Aorta (tissue), 5 donors: ENCODE data around the gene MAVS. TPM values are rescaled to one million over a fixed set of nuclear protein-coding genes. Genes with fewer than 3 reads are reported as not detected.

Experiments
- ATAC-seq: fragments of 200-7000 bp; cut with Tn5 transposase; one replicate; pipeline ENCODE4 v1.9.1; 2022; ENCODE audit warnings: moderate library complexity; ENCODE audit not compliant: low FRiP score
- DNase-seq, 2 donors: peaks; one replicate each; pipeline ENCODE4 v3.0.0-alpha.2; 2020
- H3K27ac ChIP-seq, 2 donors: one replicate each; pipeline ENCODE4 v1.5.1; 2013; ENCODE audit warnings: low read length in 2 of 2, mild to moderate bottlenecking in 2 of 2, moderate library complexity in 2 of 2, control low read depth in 1 of 2, inconsistent platforms in 1 of 2, low read depth in 1 of 2
- H3K27me3 ChIP-seq, 2 donors: one replicate each; pipeline ENCODE4 v1.6.1; 2013; ENCODE audit warnings: control low read depth in 1 of 2, low read length in 1 of 2, mild to moderate bottlenecking in 1 of 2, moderate library complexity in 1 of 2; ENCODE audit not compliant: insufficient read depth in 2 of 2, control insufficient read depth in 1 of 2
- H3K36me3 ChIP-seq, 2 donors: one replicate each; pipeline ENCODE4 v1.6.1; 2013; ENCODE audit warnings: control low read depth in 1 of 2, low read length in 1 of 2, mild to moderate bottlenecking in 1 of 2; ENCODE audit not compliant: insufficient read depth in 2 of 2, control insufficient read depth in 1 of 2
- H3K4me1 ChIP-seq, 2 donors: one replicate each; pipeline ENCODE4 v1.6.1; 2013; ENCODE audit warnings: low read length in 2 of 2, control low read depth in 1 of 2, mild to moderate bottlenecking in 1 of 2, moderate library complexity in 1 of 2; ENCODE audit not compliant: insufficient read depth in 2 of 2, control insufficient read depth in 1 of 2
- H3K4me3 ChIP-seq, 2 donors: one replicate each; pipeline ENCODE4 v1.5.1; 2013; ENCODE audit warnings: low read length in 2 of 2, control low read depth in 1 of 2, mild to moderate bottlenecking in 1 of 2
- H3K9me3 ChIP-seq: one replicate; pipeline ENCODE4 v1.6.1; 2013; ENCODE audit warnings: mild to moderate bottlenecking, low read length; ENCODE audit not compliant: control insufficient read depth
- WGBS, 2 donors: extraction: QIAGEN DNeasy Blood & Tissue Kit; methylation state at CpG; one replicate each; pipeline ENCODE4 v1.1.7; 2013; 5-methylcytosine and 5-hydroxymethylcytosine counted together
- intact Hi-C, 2 donors: fragments of 100-400 bp; cut with DNase I; formaldehyde crosslinking; loops; one replicate each; pipeline versions ENCODE4 v1.14.2 to v1.15.0; 2022
- polyA plus RNA-seq, 2 donors: library from polyadenylated mRNA; stranded (reverse); fragments of 200-250 nt; gene quantifications; one replicate each; pipeline ENCODE4 v1.2.3, GENCODE V29; 2013
- total RNA-seq, 2 donors: library from RNA; stranded (reverse); fragmentation: NEBNext Ultra II Directional; extraction: Animal tissue kit (Norgen Biotek cat#: 25700); gene quantifications; one replicate each; pipeline ENCODE4 v1.2.1, GENCODE V29; 2021
- donor health status: healthy with polysubstance abuse.
- donor health status: Bipolar disorder and iron deficiency.
- donor health status: DM: no; HTN: no; CAD: no.
- donor health status: DM: no; HTN: no; CAD: no.
- donor health status: DM: yes; HTN: yes; CAD: no.

The MAVS gene
- total and polyA plus RNA-seq, 4 donors: 11.1 to 36.1 (median 24.0) TPM

DNA sequence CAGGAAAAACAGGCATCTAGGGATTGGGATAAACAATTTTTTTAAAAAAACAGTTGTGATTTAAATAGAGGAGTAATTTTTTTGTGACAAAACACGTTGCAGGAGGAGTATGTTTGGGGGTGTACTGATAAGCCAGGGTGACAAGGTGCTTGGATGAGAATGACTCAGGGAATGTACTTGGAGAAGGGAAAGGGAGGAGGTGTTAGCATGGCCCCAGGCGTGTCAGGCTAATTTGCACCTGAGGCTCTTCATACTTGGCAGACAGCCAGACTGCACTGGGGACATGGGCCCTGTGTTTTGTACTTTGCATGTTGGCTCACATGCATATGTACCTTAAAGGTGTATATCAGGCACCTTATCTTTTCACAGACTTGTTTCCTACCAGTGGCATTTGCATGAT is 65.3 kb downstream of the MAVS start:
- H3K9me3 ChIP-seq: no peaks in the 10 kb centered on the region
- no peak overlapping the region for H3K27ac ChIP-seq
- peaks cover 2 to 3% of the 10 kb centered on the region in 2 donors for H3K36me3 ChIP-seq
- intact Hi-C loops: no loop called here
- no peak overlapping the region for H3K4me3 ChIP-seq
- peaks cover 0 to 7% of the 10 kb centered on the region in 2 donors for H3K4me1 ChIP-seq
- ATAC-seq (no peak), DNase-seq (no peak)
- H3K27me3 ChIP-seq: no peaks in the 10 kb centered on the region
- WGBS, 2 donors: 68 to 71% methylated on average over 2 of the region's 2 CpGs

DNA sequence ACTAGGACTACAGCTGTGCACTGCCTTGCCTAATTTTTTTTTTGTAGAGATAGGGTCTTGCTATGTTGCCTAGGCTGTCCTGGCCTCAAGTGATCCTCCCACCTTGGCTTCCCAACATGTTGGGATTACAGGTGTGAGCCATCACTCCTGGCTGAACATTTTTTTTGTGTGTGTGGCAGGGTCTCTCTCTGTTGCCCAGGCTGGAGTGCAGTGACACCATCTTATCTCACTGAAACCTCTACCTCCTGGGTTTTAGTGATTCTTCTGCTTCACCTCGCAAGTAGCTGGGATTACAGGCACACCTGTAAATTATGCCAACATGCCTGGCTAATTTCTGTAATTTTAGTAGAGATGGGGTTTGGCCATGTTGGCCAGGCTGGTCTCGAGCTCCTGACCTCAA is 67.8 kb downstream of the MAVS start:
- Histone ChIP-seq H3K27me3 (no peaks in the 10 kb centered on the region), H3K9me3 (no peaks in the 10 kb centered on the region), H3K4me1 (no peaks in the 10 kb centered on the region), H3K4me3 (no peak overlapping the region), H3K36me3 (peaks cover 0 to 3% of the 10 kb centered on the region in 2 donors), H3K27ac (no peak overlapping the region)
- intact Hi-C loops: no loop called here
- ATAC-seq (no peak), DNase-seq (peak in 1 of 2 donors; percentile 22)
- 94 to 95% methylated on average over 2 of the region's 2 CpGs for WGBS, 2 donors

DNA sequence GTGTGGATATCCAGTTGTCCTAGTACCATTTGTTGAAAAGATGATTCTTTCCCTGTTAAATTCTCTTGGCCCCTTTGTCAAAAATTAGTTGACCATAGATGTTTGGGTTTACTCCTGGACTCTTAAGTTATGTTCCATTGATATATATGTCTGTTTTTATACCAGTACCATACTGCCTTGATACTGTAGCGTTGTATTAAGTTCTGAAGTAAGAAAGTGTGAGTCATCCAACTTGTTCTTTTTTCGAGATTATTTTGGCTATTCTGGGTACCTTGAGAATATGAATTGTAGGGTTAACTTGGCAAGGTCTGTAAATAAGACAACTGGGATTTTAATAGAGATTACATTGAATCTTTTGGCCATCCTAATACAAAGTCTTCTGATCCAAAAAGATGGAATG is 69.1 kb downstream of the MAVS start:
- H3K27ac ChIP-seq: no peak overlapping the region
- H3K4me1 ChIP-seq: no peaks in the 10 kb centered on the region
- no peaks in the 10 kb centered on the region for H3K27me3 ChIP-seq
- WGBS, 2 donors: 13 to 27% methylated on average over 2 of the region's 2 CpGs
- ATAC-seq: no peak
- no peak for DNase-seq
- H3K4me3 ChIP-seq: no peak overlapping the region
- H3K9me3 ChIP-seq: no peaks in the 10 kb centered on the region
- H3K36me3 ChIP-seq: peaks cover 0 to 3% of the 10 kb centered on the region in 2 donors
- intact Hi-C loops: no loop called here

DNA sequence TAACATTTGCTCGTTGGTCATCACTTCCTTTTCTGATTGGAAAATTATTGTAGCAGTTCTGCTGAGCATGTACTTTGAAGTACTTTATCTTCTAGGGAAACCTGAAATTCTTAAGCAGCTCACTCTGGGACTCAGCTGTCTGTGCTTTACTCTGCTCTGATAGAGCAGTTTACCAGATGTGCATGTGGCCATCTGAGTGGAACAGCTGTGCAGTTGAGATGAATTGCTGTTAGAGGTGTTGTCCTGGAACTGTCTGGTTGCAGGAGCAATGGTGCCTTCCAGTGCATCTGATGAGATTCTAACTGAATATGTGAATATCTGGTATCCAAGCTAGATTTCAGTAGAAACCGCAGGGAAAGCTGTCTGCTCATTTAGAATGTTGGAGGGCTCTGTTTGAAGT is 69.7 kb downstream of the MAVS start:
- WGBS, 2 donors: 62 to 68% methylated on average over 2 of the region's 2 CpGs
- Histone ChIP-seq H3K4me3 (no peak overlapping the region), H3K9me3 (no peaks in the 10 kb centered on the region), H3K27me3 (no peaks in the 10 kb centered on the region), H3K27ac (no peak overlapping the region), H3K4me1 (no peaks in the 10 kb centered on the region), H3K36me3 (peaks cover 0 to 3% of the 10 kb centered on the region in 2 donors)
- intact Hi-C loops: no loop called here
- DNase-seq: no peak
- ATAC-seq: no peak

DNA sequence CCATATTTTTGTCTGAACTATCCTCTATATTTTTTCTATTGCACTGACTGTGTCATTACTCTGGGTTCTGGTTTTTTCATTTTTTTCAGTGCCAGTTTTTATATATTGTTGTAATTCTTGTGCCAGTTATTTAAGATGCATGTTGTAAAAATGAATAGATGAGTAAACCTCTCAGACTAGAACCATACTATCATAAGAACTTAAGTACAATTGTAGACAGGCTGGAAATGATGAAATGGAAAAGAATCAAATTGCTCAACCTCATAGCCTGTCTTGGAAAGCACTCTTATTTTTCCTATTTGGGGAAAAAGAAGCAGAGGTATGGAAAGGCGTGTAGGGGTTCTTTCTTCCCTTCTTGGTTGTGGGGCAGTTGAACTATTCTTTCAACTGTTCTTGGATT is 72.7 kb downstream of the MAVS start:
- no peak overlapping the region for H3K27ac ChIP-seq
- ATAC-seq (no peak), DNase-seq (no peak)
- H3K27me3 ChIP-seq: no peaks in the 10 kb centered on the region
- WGBS, 2 donors: 44 to 47% methylated on average over 1 of the region's 1 CpG
- intact Hi-C loops: no loop called here
- H3K9me3 ChIP-seq: no peaks in the 10 kb centered on the region
- no peaks in the 10 kb centered on the region for H3K36me3 ChIP-seq
- no peaks in the 10 kb centered on the region for H3K4me1 ChIP-seq
- no peak overlapping the region for H3K4me3 ChIP-seq

DNA sequence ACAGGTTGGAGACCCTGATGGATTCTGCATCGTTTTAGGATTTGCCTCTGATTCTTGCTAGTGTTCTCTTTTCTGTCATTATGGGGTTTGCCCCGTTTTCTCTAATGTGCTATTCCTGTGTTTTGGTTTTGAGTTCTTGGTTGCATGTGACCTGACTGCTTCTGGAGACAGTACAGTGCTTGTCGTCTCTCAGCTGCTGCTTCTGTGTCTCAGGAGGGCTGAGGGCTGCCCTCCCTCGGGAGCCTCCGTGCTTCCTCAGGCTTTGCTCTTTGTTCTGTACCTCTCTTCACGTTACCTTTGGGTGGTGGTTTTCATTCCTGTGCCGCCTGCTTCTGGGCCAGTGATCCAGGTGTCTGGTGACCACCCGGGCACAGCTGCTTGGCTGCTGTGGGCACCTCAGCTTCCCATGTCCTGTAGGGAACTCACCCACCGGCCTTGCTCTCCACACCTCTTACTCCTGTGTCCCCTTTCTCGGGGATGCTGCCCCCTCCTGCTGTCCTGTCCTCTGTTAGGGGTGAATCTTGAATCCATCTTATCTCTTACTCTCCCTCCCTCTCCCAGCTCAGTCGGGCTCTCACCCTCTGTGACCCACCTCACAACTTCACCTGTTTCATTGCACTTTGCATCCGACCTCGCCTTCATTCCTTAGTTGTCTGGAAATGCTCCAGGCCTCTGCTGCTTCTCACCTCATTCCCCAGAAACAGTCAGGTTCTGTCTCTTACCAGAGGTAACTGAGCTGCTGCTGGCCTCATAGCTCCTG is 75.8 kb downstream of the MAVS start:
- H3K27ac ChIP-seq: no peak overlapping the region
- WGBS, 2 donors: 74 to 76% methylated on average over 13 of the region's 13 CpGs
- intact Hi-C loops: no loop called here

DNA sequence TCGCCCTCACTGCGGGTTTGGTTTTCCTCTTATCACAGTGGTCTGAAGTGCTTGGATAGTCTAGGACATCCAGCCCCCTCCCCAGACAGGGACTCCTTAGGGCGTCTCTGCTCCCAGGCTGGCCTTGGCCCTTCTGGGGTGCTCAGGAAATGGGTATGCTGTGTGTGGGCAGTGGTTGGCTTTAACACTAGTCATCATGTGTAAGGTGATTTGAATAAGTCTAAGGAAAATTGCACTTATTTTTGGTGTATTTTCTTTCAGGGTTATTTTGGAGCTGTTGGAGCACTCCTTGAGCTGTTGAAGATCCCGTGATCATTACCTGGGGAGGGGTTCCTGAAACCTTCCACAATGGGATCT is 76.3 kb downstream of the MAVS start:
- H3K4me3 ChIP-seq: no peak overlapping the region
- H3K36me3 ChIP-seq: peaks cover 0 to 2% of the 10 kb centered on the region in 2 donors
- WGBS, 2 donors: 78 to 83% methylated on average over 4 of the region's 4 CpGs

More for the DNA sequence above, 75.8 kb downstream of the MAVS start:
- Histone ChIP-seq H3K36me3 (peaks cover 0 to 2% of the 10 kb centered on the region in 2 donors), H3K27me3 (no peaks in the 10 kb centered on the region), H3K4me1 (no peaks in the 10 kb centered on the region), H3K4me3 (no peak overlapping the region), H3K9me3 (no peaks in the 10 kb centered on the region)
- ATAC-seq (no peak), DNase-seq (peak in 1 of 2 donors; percentile 30)

DNA sequence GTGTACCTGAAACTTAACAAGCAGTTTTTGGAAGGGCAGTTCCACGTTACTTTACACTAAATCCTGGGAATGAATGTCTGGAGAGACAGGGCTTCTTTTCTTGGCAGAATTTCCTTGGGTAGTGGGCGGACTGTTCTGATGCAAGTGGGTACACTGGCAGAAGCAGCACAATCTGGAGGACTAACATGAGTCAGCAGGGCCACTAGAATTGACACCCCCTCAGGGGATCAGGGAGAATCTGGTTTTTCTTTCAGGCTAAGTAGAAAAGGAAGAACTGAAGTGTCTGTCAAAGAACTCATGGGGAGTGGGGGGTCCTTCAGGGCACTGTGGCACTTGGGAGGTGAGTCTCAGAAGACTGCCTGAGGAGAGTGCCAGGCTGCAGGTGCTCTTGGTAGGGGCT is 77.2 kb downstream of the MAVS start:
- no peaks in the 10 kb centered on the region for H3K4me1 ChIP-seq
- ATAC-seq: no peak

More for the DNA sequence above, 76.3 kb downstream of the MAVS start:
- Histone ChIP-seq H3K9me3 (no peaks in the 10 kb centered on the region), H3K27ac (no peak overlapping the region), H3K4me1 (no peaks in the 10 kb centered on the region), H3K27me3 (no peaks in the 10 kb centered on the region)
- intact Hi-C loops: no loop called here
- DNase-seq (peak in 1 of 2 donors; percentile 44), ATAC-seq (no peak)

More for the DNA sequence above, 77.2 kb downstream of the MAVS start:
- H3K4me3 ChIP-seq: no peak overlapping the region
- no peaks in the 10 kb centered on the region for H3K27me3 ChIP-seq
- H3K36me3 ChIP-seq: peaks cover 0 to 2% of the 10 kb centered on the region in 2 donors
- no peak overlapping the region for H3K27ac ChIP-seq
- intact Hi-C loops: no loop called here
- H3K9me3 ChIP-seq: no peaks in the 10 kb centered on the region
- DNase-seq: peak in 1 of 2 donors; percentile 31
- 15 to 18% methylated on average over 2 of the region's 2 CpGs for WGBS, 2 donors
